GM23338 (cell line): ENCODE measurements around the gene PPP4R1. TPM values are rescaled to one million over a fixed set of nuclear protein-coding genes. Genes with fewer than 3 reads are reported as not detected.

Source experiments
- ATAC-seq: fragments of 200-7000 bp; cut with Tn5 transposase; 3 replicates; pipeline ENCODE4 v1.9.1; 2020
- DNase-seq: peaks from one replicate; pipeline ENCODE4 v3.0.0-alpha.2; 2015; ENCODE audit warnings: low spot score
- H2AFZ ChIP-seq: fragments of 200-600 bp; sonication (generic); 2 replicates; pipeline ENCODE4 v1.8.0; 2016; ENCODE audit warnings: antibody characterized with exemption, mild to moderate bottlenecking, moderate library complexity
- H3F3A ChIP-seq: fragments of 200-600 bp; sonication (generic); replicated peaks from 2 replicates; pipeline ENCODE4 v1.8.0; 2017; ENCODE audit warnings: antibody characterized with exemption, mixed run types, low read depth
- H3K27ac ChIP-seq: fragments of 200-600 bp; sonication (generic); 2 replicates; pipeline ENCODE4 v1.6.1; 2016; ENCODE audit warnings: low read depth
- H3K27me3 ChIP-seq: fragments of 200-600 bp; sonication (generic); 2 replicates; pipeline ENCODE4 v1.8.0; 2016; ENCODE audit warnings: mild to moderate bottlenecking, mixed run types, moderate library complexity; ENCODE audit not compliant: insufficient read depth
- H3K36me3 ChIP-seq: fragments of 200-600 bp; sonication (generic); 2 replicates; pipeline ENCODE4 v1.8.0; 2016; ENCODE audit warnings: mild to moderate bottlenecking; ENCODE audit not compliant: insufficient read depth
- H3K4me1 ChIP-seq: fragments of 200-600 bp; sonication (generic); 2 replicates; pipeline ENCODE4 v1.8.0; 2016; ENCODE audit warnings: mild to moderate bottlenecking, moderate library complexity; ENCODE audit not compliant: insufficient read depth
- H3K4me2 ChIP-seq: fragments of 200-600 bp; sonication (generic); 2 replicates; pipeline ENCODE4 v1.7.1; 2017; ENCODE audit warnings: mixed run types
- H3K4me3 ChIP-seq: fragments of 200-600 bp; sonication (generic); 2 replicates; pipeline ENCODE4 v1.6.1; 2016; ENCODE audit warnings: mixed run types
- H3K79me2 ChIP-seq: fragments of 200-600 bp; sonication (generic); replicated peaks from 2 replicates; pipeline ENCODE4 v1.8.0; 2017; ENCODE audit warnings: mild to moderate bottlenecking; ENCODE audit not compliant: insufficient read depth
- H3K9me2 ChIP-seq: fragments of 200-600 bp; sonication (generic); 2 replicates; pipeline ENCODE4 v1.8.0; 2017; ENCODE audit not compliant: insufficient read depth
- H4K20me1 ChIP-seq: fragments of 200-600 bp; sonication (generic); replicated peaks from 2 replicates; pipeline ENCODE4 v1.8.0; 2017; ENCODE audit warnings: mild to moderate bottlenecking; ENCODE audit not compliant: insufficient read depth
- H3K27ac Mint-ChIP-seq: 2 replicates; pipeline ENCODE4 v1.8.0; 2020; ENCODE audit warnings: inconsistent platforms, mild to moderate bottlenecking, moderate library complexity, mixed read lengths
- H3K27me3 Mint-ChIP-seq: 3 replicates; pipeline ENCODE4 v1.8.0; 2022; ENCODE audit warnings: low read depth, mild to moderate bottlenecking, moderate library complexity, mixed read lengths, inconsistent platforms; ENCODE audit not compliant: insufficient read depth, poor library complexity
- H3K36me3 Mint-ChIP-seq: 3 replicates; pipeline ENCODE4 v1.8.0; 2021; ENCODE audit warnings: low read depth, mild to moderate bottlenecking, inconsistent platforms, moderate library complexity, mixed read lengths
- H3K4me1 Mint-ChIP-seq: 3 replicates; pipeline ENCODE4 v1.8.0; 2020; ENCODE audit warnings: mild to moderate bottlenecking, inconsistent platforms, mixed read lengths
- H3K4me3 Mint-ChIP-seq: 3 replicates; pipeline ENCODE4 v1.8.0; 2021; ENCODE audit warnings: moderate library complexity, mild to moderate bottlenecking, inconsistent platforms, mixed read lengths
- H3K9me3 Mint-ChIP-seq: 3 replicates; pipeline ENCODE4 v1.8.0; 2020; ENCODE audit warnings: moderate library complexity, mild to moderate bottlenecking, inconsistent platforms, mixed read lengths
- CREB1 ChIP-seq: fragments of 250-450 bp; sonication (Bioruptor Pico); IDR thresholded peaks from 2 replicates; pipeline ENCODE4 v1.5.0; 2020; ENCODE audit warnings: low read depth, mild to moderate bottlenecking, moderate library complexity
- EZH2 ChIP-seq: fragments of 200-600 bp; sonication (generic); IDR thresholded peaks from one replicate; pipeline ENCODE4 v1.8.0; 2017; ENCODE audit warnings: antibody characterized with exemption, mild to moderate bottlenecking, low read depth; ENCODE audit not compliant: unreplicated experiment
- EZH2phosphoT487 ChIP-seq: fragments of 200-600 bp; sonication (generic); IDR thresholded peaks from one replicate; pipeline ENCODE4 v1.8.1; 2018; ENCODE audit warnings: antibody characterized with exemption; ENCODE audit not compliant: unreplicated experiment
- JUNB ChIP-seq: IDR thresholded peaks from one replicate; pipeline ENCODE4 v1.6.1; 2016; ENCODE audit warnings: antibody characterized with exemption; ENCODE audit not compliant: unreplicated experiment
- NANOG ChIP-seq: IDR thresholded peaks from 2 replicates; pipeline ENCODE4 v1.6.1; 2016; ENCODE audit warnings: antibody characterized with exemption, borderline replicate concordance
- POLR2AphosphoS5 ChIP-seq: IDR thresholded peaks from 2 replicates; pipeline ENCODE4 v1.6.1; 2016; ENCODE audit warnings: antibody characterized with exemption, low read depth
- STAT1 ChIP-seq: IDR thresholded peaks from one replicate; pipeline ENCODE4 v1.6.1; 2016; ENCODE audit warnings: antibody characterized with exemption; ENCODE audit not compliant: unreplicated experiment
- ZNF114 ChIP-seq: fragments of 250-450 bp; sonication (Bioruptor Pico); IDR thresholded peaks from 2 replicates; pipeline ENCODE4 v1.5.0; 2020; ENCODE audit warnings: mild to moderate bottlenecking, moderate library complexity
- ZNF331 ChIP-seq: fragments of 250-450 bp; sonication (Bioruptor Pico); IDR thresholded peaks from 2 replicates; pipeline ENCODE4 v1.5.0; 2020; ENCODE audit warnings: low read depth, mild to moderate bottlenecking, moderate library complexity
- polyA plus RNA-seq: library from polyadenylated mRNA; unstranded; fragments of >200 nt; fragmentation: Nextera tagmentation; extraction: Ambion mirVana; gene quantifications from 2 replicates; pipeline ENCODE4 v1.2.1, GENCODE V29; 2016
- total RNA-seq: library from RNA; depleted of rRNA; stranded (reverse); fragments of >200 nt; shearing (Covaris generic); gene quantifications from 2 replicates; pipeline ENCODE4 v1.2.3, GENCODE V29; 2014
- TF ChIP-seq, protein P1 (sequence below): IDR thresholded peaks from one replicate; pipeline ENCODE4 v1.6.1; 2018; ENCODE audit warnings: antibody characterized with exemption; ENCODE audit not compliant: unreplicated experiment
- TF ChIP-seq, protein P2 (sequence below), 2 experiments: fragments of 200-600 bp in 1 of 2; sonication (generic) in 1 of 2; conservative IDR thresholded peaks; 2 replicates each; pipeline versions ENCODE4 v1.5.1 to v1.6.1; 2016 to 2017; ENCODE audit warnings: antibody characterized with exemption in 2 of 2, low read depth in 2 of 2, mild to moderate bottlenecking in 2 of 2, moderate library complexity in 1 of 2
- TF ChIP-seq, protein P3 (sequence below): IDR thresholded peaks from 2 replicates; pipeline ENCODE4 v1.6.1; 2016; ENCODE audit warnings: antibody characterized with exemption
- TF ChIP-seq, protein P4 (sequence below): fragments of 250-450 bp; sonication (Bioruptor Pico); IDR thresholded peaks from 2 replicates; pipeline ENCODE4 v1.5.0; 2020; ENCODE audit warnings: mild to moderate bottlenecking, moderate library complexity

PPP4R1 gene
- total and polyA plus RNA-seq, 2 experiments from 2014 or later: 18.1 to 79.4 TPM

DNA sequence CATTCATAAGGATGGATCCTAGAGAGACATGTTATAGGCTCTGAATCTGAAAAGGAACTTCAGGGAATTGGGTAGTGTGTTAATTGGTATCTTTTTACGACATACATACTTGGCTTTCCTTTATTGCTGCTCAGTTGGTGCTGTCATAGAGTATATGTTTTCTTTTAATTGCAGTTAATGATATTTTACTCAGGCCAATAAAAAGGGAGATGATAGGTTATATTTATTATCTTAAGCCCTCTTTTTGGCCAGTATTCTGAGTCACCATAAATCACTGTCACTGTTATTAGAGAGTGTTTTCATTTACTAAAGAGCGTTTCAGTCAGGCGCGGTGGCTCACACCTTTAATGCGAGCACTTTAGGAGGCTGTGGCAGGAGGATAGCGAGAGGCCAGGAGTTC lies 91.4 kb downstream of the PPP4R1 start:
- TF ChIP-seq CREB1 (CRISPR knock-in tag) (no peak), ZNF114 (CRISPR knock-in tag) (no peak), JUNB (no peak), STAT1 (no peak), EZH2 (no peak), POLR2AphosphoS5 (no peak), NANOG (no peak), ZNF331 (CRISPR knock-in tag) (no peak), EZH2phosphoT487 (no peak)
- TF ChIP-seq, protein P1, sequence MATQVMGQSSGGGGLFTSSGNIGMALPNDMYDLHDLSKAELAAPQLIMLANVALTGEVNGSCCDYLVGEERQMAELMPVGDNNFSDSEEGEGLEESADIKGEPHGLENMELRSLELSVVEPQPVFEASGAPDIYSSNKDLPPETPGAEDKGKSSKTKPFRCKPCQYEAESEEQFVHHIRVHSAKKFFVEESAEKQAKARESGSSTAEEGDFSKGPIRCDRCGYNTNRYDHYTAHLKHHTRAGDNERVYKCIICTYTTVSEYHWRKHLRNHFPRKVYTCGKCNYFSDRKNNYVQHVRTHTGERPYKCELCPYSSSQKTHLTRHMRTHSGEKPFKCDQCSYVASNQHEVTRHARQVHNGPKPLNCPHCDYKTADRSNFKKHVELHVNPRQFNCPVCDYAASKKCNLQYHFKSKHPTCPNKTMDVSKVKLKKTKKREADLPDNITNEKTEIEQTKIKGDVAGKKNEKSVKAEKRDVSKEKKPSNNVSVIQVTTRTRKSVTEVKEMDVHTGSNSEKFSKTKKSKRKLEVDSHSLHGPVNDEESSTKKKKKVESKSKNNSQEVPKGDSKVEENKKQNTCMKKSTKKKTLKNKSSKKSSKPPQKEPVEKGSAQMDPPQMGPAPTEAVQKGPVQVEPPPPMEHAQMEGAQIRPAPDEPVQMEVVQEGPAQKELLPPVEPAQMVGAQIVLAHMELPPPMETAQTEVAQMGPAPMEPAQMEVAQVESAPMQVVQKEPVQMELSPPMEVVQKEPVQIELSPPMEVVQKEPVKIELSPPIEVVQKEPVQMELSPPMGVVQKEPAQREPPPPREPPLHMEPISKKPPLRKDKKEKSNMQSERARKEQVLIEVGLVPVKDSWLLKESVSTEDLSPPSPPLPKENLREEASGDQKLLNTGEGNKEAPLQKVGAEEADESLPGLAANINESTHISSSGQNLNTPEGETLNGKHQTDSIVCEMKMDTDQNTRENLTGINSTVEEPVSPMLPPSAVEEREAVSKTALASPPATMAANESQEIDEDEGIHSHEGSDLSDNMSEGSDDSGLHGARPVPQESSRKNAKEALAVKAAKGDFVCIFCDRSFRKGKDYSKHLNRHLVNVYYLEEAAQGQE: no peak
- TF ChIP-seq, protein P2, sequence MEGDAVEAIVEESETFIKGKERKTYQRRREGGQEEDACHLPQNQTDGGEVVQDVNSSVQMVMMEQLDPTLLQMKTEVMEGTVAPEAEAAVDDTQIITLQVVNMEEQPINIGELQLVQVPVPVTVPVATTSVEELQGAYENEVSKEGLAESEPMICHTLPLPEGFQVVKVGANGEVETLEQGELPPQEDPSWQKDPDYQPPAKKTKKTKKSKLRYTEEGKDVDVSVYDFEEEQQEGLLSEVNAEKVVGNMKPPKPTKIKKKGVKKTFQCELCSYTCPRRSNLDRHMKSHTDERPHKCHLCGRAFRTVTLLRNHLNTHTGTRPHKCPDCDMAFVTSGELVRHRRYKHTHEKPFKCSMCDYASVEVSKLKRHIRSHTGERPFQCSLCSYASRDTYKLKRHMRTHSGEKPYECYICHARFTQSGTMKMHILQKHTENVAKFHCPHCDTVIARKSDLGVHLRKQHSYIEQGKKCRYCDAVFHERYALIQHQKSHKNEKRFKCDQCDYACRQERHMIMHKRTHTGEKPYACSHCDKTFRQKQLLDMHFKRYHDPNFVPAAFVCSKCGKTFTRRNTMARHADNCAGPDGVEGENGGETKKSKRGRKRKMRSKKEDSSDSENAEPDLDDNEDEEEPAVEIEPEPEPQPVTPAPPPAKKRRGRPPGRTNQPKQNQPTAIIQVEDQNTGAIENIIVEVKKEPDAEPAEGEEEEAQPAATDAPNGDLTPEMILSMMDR (conservative IDR thresholded peaks at IDR 0.05; ENCODE audit: low read depth in 2 of 2): no peak
- TF ChIP-seq, protein P3, sequence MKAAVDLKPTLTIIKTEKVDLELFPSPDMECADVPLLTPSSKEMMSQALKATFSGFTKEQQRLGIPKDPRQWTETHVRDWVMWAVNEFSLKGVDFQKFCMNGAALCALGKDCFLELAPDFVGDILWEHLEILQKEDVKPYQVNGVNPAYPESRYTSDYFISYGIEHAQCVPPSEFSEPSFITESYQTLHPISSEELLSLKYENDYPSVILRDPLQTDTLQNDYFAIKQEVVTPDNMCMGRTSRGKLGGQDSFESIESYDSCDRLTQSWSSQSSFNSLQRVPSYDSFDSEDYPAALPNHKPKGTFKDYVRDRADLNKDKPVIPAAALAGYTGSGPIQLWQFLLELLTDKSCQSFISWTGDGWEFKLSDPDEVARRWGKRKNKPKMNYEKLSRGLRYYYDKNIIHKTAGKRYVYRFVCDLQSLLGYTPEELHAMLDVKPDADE: no peak
- TF ChIP-seq, protein P4, sequence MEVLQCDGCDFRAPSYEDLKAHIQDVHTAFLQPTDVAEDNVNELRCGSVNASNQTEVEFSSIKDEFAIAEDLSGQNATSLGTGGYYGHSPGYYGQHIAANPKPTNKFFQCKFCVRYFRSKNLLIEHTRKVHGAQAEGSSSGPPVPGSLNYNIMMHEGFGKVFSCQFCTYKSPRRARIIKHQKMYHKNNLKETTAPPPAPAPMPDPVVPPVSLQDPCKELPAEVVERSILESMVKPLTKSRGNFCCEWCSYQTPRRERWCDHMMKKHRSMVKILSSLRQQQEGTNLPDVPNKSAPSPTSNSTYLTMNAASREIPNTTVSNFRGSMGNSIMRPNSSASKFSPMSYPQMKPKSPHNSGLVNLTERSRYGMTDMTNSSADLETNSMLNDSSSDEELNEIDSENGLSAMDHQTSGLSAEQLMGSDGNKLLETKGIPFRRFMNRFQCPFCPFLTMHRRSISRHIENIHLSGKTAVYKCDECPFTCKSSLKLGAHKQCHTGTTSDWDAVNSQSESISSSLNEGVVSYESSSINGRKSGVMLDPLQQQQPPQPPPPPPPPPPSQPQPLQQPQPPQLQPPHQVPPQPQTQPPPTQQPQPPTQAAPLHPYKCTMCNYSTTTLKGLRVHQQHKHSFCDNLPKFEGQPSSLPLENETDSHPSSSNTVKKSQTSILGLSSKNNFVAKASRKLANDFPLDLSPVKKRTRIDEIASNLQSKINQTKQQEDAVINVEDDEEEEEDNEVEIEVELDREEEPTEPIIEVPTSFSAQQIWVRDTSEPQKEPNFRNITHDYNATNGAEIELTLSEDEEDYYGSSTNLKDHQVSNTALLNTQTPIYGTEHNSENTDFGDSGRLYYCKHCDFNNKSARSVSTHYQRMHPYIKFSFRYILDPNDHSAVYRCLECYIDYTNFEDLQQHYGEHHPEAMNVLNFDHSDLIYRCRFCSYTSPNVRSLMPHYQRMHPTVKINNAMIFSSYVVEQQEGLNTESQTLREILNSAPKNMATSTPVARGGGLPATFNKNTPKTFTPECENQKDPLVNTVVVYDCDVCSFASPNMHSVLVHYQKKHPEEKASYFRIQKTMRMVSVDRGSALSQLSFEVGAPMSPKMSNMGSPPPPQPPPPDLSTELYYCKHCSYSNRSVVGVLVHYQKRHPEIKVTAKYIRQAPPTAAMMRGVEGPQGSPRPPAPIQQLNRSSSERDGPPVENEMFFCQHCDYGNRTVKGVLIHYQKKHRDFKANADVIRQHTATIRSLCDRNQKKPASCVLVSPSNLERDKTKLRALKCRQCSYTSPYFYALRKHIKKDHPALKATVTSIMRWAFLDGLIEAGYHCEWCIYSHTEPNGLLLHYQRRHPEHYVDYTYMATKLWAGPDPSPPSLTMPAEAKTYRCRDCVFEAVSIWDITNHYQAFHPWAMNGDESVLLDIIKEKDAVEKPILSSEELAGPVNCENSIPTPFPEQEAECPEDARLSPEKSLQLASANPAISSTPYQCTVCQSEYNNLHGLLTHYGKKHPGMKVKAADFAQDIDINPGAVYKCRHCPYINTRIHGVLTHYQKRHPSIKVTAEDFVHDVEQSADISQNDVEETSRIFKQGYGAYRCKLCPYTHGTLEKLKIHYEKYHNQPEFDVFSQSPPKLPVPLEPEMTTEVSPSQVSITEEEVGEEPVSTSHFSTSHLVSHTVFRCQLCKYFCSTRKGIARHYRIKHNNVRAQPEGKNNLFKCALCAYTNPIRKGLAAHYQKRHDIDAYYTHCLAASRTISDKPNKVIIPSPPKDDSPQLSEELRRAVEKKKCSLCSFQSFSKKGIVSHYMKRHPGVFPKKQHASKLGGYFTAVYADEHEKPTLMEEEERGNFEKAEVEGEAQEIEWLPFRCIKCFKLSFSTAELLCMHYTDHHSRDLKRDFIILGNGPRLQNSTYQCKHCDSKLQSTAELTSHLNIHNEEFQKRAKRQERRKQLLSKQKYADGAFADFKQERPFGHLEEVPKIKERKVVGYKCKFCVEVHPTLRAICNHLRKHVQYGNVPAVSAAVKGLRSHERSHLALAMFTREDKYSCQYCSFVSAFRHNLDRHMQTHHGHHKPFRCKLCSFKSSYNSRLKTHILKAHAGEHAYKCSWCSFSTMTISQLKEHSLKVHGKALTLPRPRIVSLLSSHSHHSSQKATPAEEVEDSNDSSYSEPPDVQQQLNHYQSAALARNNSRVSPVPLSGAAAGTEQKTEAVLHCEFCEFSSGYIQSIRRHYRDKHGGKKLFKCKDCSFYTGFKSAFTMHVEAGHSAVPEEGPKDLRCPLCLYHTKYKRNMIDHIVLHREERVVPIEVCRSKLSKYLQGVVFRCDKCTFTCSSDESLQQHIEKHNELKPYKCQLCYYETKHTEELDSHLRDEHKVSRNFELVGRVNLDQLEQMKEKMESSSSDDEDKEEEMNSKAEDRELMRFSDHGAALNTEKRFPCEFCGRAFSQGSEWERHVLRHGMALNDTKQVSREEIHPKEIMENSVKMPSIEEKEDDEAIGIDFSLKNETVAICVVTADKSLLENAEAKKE (CRISPR knock-in tag): no peak
- no peaks in the 10 kb centered on the region for H3K9me2 ChIP-seq

More for the DNA sequence above, 91.4 kb downstream of the PPP4R1 start:
- Histone ChIP-seq H3K79me2 (no peaks in the 10 kb centered on the region), H3K27me3 (no peaks in the 10 kb centered on the region), H4K20me1 (no peaks in the 10 kb centered on the region), H3F3A (no peaks in the 10 kb centered on the region), H3K27ac (no peak overlapping the region), H2AFZ (no peak overlapping the region), H3K4me2 (no peak overlapping the region), H3K4me3 (no peak overlapping the region), H3K36me3 (peaks cover 10% of the 10 kb centered on the region), H3K4me1 (no peaks in the 10 kb centered on the region)
- Mint-ChIP-seq H3K4me1 (no peaks in the 10 kb centered on the region), H3K9me3 (peaks cover 11% of the 10 kb centered on the region), H3K27me3 (no peaks in the 10 kb centered on the region), H3K36me3 (peaks cover 33% of the 10 kb centered on the region), H3K4me3 (no peak overlapping the region), H3K27ac (no peak overlapping the region)
- ATAC-seq (no peak), DNase-seq (no peak)
